ENCODE results near the gene SEL1L3.
A peak's percentile ranks its signal among the peaks of the same experiment; 100 is the strongest.

The SEL1L3 gene

GRCh38 chr4:25728886-25729285 lies 133.9 kb downstream of the SEL1L3 start:
- no peak overlapping the region for H3K4me3 ChIP-seq (ENCODE audit: low read depth, low read length)
- no peak for DNase-seq (ENCODE audit: low read depth)
- no peak for TF ChIP-seq CTCF (conservative IDR thresholded peaks at IDR 0.05; ENCODE audit: low read depth, low read length)

GRCh38 chr4:25727711-25728493 lies 134.9 kb downstream of the SEL1L3 start:
- H3K4me3 ChIP-seq (ENCODE audit: low read depth, low read length): no peak overlapping the region
- DNase-seq (ENCODE audit: low read depth): no peak
- no peak for TF ChIP-seq CTCF (conservative IDR thresholded peaks at IDR 0.05; ENCODE audit: low read depth, low read length)

- no peak overlapping the region for H3K4me3 ChIP-seq (ENCODE audit: low read depth, low read length)
- TF ChIP-seq CTCF (conservative IDR thresholded peaks at IDR 0.05; ENCODE audit: low read depth, low read length): no peak
- no peak for DNase-seq (ENCODE audit: low read depth)
Observed at GRCh38 chr4:25725870-25726269, 136.9 kb downstream of the SEL1L3 start.

GRCh38 chr4:25723409-25723808 lies 139.4 kb downstream of the SEL1L3 start:
- H3K4me3 ChIP-seq (ENCODE audit: low read depth, low read length): no peak overlapping the region
- TF ChIP-seq CTCF (conservative IDR thresholded peaks at IDR 0.05; ENCODE audit: low read depth, low read length): peak; percentile 10
- DNase-seq (ENCODE audit: low read depth): peak; percentile 63

- no peak for TF ChIP-seq CTCF (conservative IDR thresholded peaks at IDR 0.05; ENCODE audit: low read depth, low read length)
- no peak for DNase-seq (ENCODE audit: low read depth)
- no peak overlapping the region for H3K4me3 ChIP-seq (ENCODE audit: low read depth, low read length)
Observed at GRCh38 chr4:25722964-25723363, 139.8 kb downstream of the SEL1L3 start.

GRCh38 chr4:25713812-25714211 lies 149.0 kb downstream of the SEL1L3 start:
- H3K4me3 ChIP-seq (ENCODE audit: low read depth, low read length): no peak overlapping the region
- DNase-seq (ENCODE audit: low read depth): no peak
- no peak for TF ChIP-seq CTCF (conservative IDR thresholded peaks at IDR 0.05; ENCODE audit: low read depth, low read length)

- TF ChIP-seq CTCF (conservative IDR thresholded peaks at IDR 0.05; ENCODE audit: low read depth, low read length): no peak
- no peak overlapping the region for H3K4me3 ChIP-seq (ENCODE audit: low read depth, low read length)
- no peak for DNase-seq (ENCODE audit: low read depth)
Observed at GRCh38 chr4:25712611-25713010, 150.2 kb downstream of the SEL1L3 start.

All from choroid plexus epithelial cell (primary cell).